MCF 10A (cell line): ENCODE results near the gene EDEM1. TPM values are rescaled to one million over a fixed set of nuclear protein-coding genes. Genes with fewer than 3 reads are reported as not detected.
"Not testable (repeated sequence)": the region's sequence is repeated elsewhere in the genome, so short reads cannot be mapped to it uniquely, and the experiment has no call there.

Experiments
- BruUV-seq: library from RNA; stranded (reverse); fragments of 400-500 nt; replicated peaks from 2 replicates; lab custom pipeline; 2021; lab: Mats Ljungman, UMichigan
- CTCF ChIA-PET: fragments of 300-600 bp; sonication (Branson Sonifier 250); formaldehyde crosslinking; extraction: SDS; loops from one replicate; lab custom pipeline; 2021; ENCODE audit warnings: antibody characterized with exemption, inconsistent platforms; lab: Yijun Ruan, JAX
- POLR2A ChIA-PET: fragments of 300-600, 350-650 bp; sonication (Branson Sonifier 250); formaldehyde crosslinking; extraction: SDS; loops from one replicate; lab custom pipeline; 2020; ENCODE audit warnings: antibody characterized with exemption, inconsistent platforms; lab: Yijun Ruan, JAX
- DNase-seq: peaks from one replicate; pipeline ENCODE4 v3.0.0-alpha.2; 2018; ENCODE audit not compliant: unreplicated experiment
- H3K27ac Mint-ChIP-seq: one replicate; pipeline ENCODE4 v1.8.0; 2022; ENCODE audit warnings: mild to moderate bottlenecking, low read depth, mixed read lengths; ENCODE audit not compliant: unreplicated experiment
- H3K27me3 Mint-ChIP-seq: one replicate; pipeline ENCODE4 v1.8.0; 2022; ENCODE audit warnings: mixed read lengths; ENCODE audit not compliant: insufficient read depth, unreplicated experiment
- H3K36me3 Mint-ChIP-seq: one replicate; pipeline ENCODE4 v1.8.0; 2022; ENCODE audit warnings: mild to moderate bottlenecking, moderate library complexity, mixed read lengths; ENCODE audit not compliant: insufficient read depth, unreplicated experiment
- H3K4me1 Mint-ChIP-seq: one replicate; pipeline ENCODE4 v1.8.0; 2022; ENCODE audit warnings: mixed read lengths; ENCODE audit not compliant: insufficient read depth, unreplicated experiment
- H3K4me3 Mint-ChIP-seq: one replicate; pipeline ENCODE4 v1.8.0; 2022; ENCODE audit warnings: mild to moderate bottlenecking, moderate library complexity, mixed read lengths; ENCODE audit not compliant: unreplicated experiment
- H3K9me3 Mint-ChIP-seq: one replicate; pipeline ENCODE4 v1.8.0; 2022; ENCODE audit warnings: mixed read lengths; ENCODE audit not compliant: unreplicated experiment
- CTCF ChIP-seq: fragments of 200-600 bp; IDR thresholded peaks from one replicate; pipeline ENCODE4 v1.8.0; 2022; ENCODE audit warnings: antibody characterized with exemption, mild to moderate bottlenecking; ENCODE audit not compliant: unreplicated experiment
- intact Hi-C: fragments of 100-400 bp; cut with micrococcal nuclease; formaldehyde crosslinking; loops from 2 replicates; pipeline ENCODE4 v1.14.1; 2022
- total RNA-seq: library from RNA; stranded (reverse); gene quantifications from 2 replicates; pipeline ENCODE4 v1.2.3, GENCODE V29; 2022

Gene EDEM1
- total RNA-seq, 1 experiment from 2014 or later, result 114 TPM

GRCh38 chr3:5181469-5182141 is 5.9 kb upstream of the EDEM1 start:
- intact Hi-C loops, result loop anchor here (10.0 kb wide), 1 partner anchor 197 kb away; no protein-coding TSS in a partner anchor
- Mint-ChIP-seq H3K9me3 (no peaks in the 10 kb centered on the region), H3K27me3 (no peaks in the 10 kb centered on the region), H3K36me3 (peaks cover 73% of the 10 kb centered on the region), H3K4me1 (peaks cover 7% of the 10 kb centered on the region), H3K27ac (no peak overlapping the region), H3K4me3 (no peak overlapping the region)
- ChIA-PET CTCF (interaction anchor here (0.6 to 3.7 kb wide), 2 partner anchors 44 to 966 kb away, joined by 4 to 14 read pairs; no protein-coding TSS in a partner anchor), POLR2A (interaction anchor here (1.0 to 8.4 kb wide), 8 partner anchors 13 to 58 kb away, joined by 3 to 115 read pairs (median 4); no protein-coding TSS in a partner anchor)
- DNase-seq, result no peak
- BruUV-seq, result no TSS peak
- TF ChIP-seq CTCF, result no peak

DNA sequence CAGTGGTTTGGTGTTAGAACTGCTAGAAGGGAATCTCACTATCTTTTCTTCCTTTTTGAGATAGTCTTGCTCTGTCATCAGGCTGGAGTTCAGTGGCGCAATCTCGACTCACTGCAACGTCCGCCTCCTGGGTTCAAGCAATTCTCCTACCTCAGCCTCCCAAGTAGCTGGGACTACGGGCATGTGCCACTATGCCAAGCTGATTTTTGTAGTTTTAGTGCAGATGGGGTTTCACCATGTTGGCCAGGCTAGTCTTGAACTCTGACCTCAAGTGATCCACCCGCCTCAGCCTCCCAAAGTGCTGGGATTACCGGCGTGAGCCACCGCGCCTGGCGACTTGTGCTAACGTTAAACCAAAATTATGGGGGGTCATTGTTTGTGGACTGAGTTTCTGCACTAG is 3.8 kb upstream of the EDEM1 start:
- not testable (repeated sequence) for H3K9me3 Mint-ChIP-seq, H3K4me3 Mint-ChIP-seq, H3K4me1 Mint-ChIP-seq, BruUV-seq, H3K27me3 Mint-ChIP-seq, DNase-seq, H3K27ac Mint-ChIP-seq
- CTCF ChIA-PET, result interaction anchor here (1.0 to 3.7 kb wide), 3 partner anchors 10 to 60 kb away, joined by 4 to 14 read pairs (median 5); no protein-coding TSS in a partner anchor
- intact Hi-C loops, result loop anchor here (10.0 kb wide), 1 partner anchor 199 kb away; no protein-coding TSS in a partner anchor
- H3K36me3 Mint-ChIP-seq, result peaks cover 58% of the 10 kb centered on the region
- POLR2A ChIA-PET, result interaction anchor here (1.2 to 8.4 kb wide), 3 partner anchors 11 to 112 kb away, joined by 3 to 115 read pairs (median 21); no protein-coding TSS in a partner anchor

DNA sequence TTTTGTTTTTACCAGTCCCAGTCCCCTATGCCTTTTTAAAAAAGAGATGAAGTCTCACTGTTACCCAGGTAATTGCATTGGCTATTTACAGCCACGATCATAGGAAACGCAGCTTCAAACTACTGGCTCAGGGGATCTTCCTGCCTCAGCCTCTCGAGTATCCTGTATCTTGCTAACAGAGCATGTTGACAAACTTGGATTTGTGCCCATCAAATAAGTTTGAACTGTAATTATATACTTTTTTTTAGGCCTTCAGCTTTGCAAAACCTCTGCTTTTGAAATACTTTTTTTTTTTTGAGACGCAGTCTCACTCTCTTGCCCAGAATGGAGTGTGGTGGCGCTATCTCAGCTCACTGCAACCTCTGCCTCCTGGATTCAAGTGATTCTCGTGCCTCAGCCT is 3.0 kb upstream of the EDEM1 start:
- H3K4me3 Mint-ChIP-seq, result no peak overlapping the region
- peaks cover 7% of the 10 kb centered on the region for H3K4me1 Mint-ChIP-seq
- POLR2A ChIA-PET, result interaction anchor here (0.6 to 8.4 kb wide), 5 partner anchors 12 to 508 kb away, joined by 3 to 115 read pairs (median 33); partner anchors contain the start of gene ARL8B
- H3K36me3 Mint-ChIP-seq, result peaks cover 50% of the 10 kb centered on the region
- H3K9me3 Mint-ChIP-seq, result no peaks in the 10 kb centered on the region
- CTCF ChIA-PET, result interaction anchor here (0.9 to 1.7 kb wide), 2 partner anchors 10 to 46 kb away, joined by 3 to 5 read pairs; no protein-coding TSS in a partner anchor
- H3K27me3 Mint-ChIP-seq, result no peaks in the 10 kb centered on the region
- BruUV-seq, result no TSS peak
- intact Hi-C loops, result loop anchor here (10.0 kb wide), 1 partner anchor 200 kb away; no protein-coding TSS in a partner anchor
- no peak for DNase-seq
- no peak overlapping the region for H3K27ac Mint-ChIP-seq
- no peak for TF ChIP-seq CTCF

- intact Hi-C loops, result loop anchor here (5.0 to 10.0 kb wide), 3 partner anchors 63 to 473 kb away; partner anchors contain the start of gene ARL8B
- Mint-ChIP-seq H3K4me3 (no peak overlapping the region), H3K27ac (no peak overlapping the region), H3K9me3 (no peaks in the 10 kb centered on the region), H3K4me1 (peaks cover 10% of the 10 kb centered on the region), H3K27me3 (no peaks in the 10 kb centered on the region), H3K36me3 (peaks cover 53% of the 10 kb centered on the region)
- BruUV-seq, result no TSS peak
- ChIA-PET CTCF (interaction anchor here (0.9 to 2.6 kb wide), 7 partner anchors 9 to 460 kb away, joined by 3 to 14 read pairs (median 3); no protein-coding TSS in a partner anchor), POLR2A (interaction anchor here (0.6 to 8.4 kb wide), 7 partner anchors 7 to 507 kb away, joined by 3 to 115 read pairs (median 21); partner anchors contain the start of gene ARL8B)
- no peak for DNase-seq
- TF ChIP-seq CTCF, result no peak
These were observed 2.3 kb upstream of the EDEM1 start for GRCh38 chr3:5185093-5185673.
